Activated T-cell treated with anti-CD3 and anti-CD28 coated beads, Interleukin-2, amount 50 U/mL, for 1 hour (primary cell): Measurements from ENCODE around the gene NRG3.

ENCODE experiments used
- DNase-seq: peaks from one replicate; pipeline ENCODE4 v3.0.0-alpha.2; 2020

Gene NRG3

GRCh38 chr10:82399850-82400249 is 524.9 kb downstream of the NRG3 start:
- DNase-seq: no peak

DNA sequence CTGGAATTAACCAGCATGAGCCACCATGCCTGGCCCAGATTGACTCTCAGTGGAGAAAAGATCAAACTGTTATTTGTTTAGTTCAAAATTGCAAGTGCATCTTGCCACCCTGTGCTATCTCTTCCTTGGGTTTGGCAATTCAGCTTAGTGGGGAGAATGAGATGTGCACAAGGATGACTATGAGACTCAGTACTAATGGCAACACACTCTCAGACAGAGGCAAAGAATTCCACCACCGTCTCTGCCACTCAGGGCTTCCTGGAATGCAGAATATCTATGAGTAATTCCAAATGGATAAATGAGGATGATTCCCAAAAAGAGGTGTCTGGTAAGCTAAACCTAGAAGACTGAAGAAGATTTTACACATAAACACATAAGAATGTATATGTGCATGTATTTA is 525.8 kb downstream of the NRG3 start:
- no peak for DNase-seq

DNA sequence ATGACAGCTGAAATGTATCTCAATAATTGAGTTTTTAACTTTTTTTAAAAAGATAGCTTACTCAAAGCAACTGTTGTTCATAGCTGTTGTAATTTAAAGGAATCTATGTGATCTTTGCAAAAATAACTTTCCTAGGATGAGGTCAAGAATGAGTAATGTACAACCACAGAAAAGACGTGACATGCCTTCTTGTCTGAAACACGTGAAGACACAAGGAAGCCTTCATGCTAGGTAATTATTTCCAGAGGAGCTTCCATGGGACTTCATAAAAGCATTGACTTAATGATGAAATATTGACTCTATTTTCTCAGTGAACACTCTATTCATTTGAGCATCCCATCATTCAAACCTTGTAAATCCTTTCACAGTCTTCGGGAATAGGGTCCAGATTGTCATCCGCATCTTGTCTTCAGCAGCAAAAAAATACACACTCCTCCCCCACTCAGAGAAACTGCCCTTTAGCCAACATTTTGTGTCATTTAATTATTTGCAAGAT is 528.0 kb downstream of the NRG3 start:
- no peak for DNase-seq

GRCh38 chr10:82409671-82410070 is 534.7 kb downstream of the NRG3 start:
- no peak for DNase-seq

GRCh38 chr10:82411416-82411815 is 536.4 kb downstream of the NRG3 start:
- DNase-seq: no peak

DNA sequence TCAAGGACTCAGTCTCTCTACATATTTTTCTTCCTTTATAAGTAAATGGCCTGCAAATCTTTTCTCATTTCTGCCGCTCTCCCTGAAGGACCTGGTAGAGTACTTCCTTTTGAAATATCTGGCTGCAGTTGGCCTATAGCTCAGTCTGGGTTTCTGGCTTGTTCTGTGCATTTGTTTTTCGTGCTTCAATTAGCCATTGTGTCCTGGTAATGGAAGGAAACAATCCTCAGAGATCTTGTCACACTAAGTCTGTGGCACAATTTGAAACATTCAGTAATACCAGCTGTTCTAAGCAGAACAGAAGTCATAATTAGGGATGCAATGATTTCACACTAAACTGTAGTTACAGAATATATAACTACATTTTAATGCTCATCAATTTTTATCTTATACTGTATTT is 545.0 kb downstream of the NRG3 start:
- DNase-seq: no peak

GRCh38 chr10:82429302-82429701 is 554.3 kb downstream of the NRG3 start:
- no peak for DNase-seq

DNA sequence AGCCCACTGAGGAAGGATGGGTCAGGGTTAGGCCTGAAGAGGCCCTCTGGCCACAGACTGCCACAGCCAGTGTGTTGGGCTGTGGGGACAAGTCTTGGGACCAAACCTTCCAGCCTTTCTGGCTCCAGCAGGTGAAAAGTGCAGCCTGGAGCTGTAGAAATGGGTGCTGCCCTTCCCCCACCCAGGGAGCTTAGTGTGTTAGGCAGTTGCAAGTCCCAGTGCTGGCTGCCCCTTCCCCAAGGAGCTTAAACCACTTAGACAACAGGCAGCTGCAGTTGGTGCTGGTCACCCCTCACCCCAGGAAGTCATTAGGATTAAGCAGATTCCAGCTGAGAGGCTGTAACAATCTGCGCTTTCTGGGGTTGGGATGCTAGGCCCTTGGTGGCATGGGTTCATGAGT is 563.3 kb downstream of the NRG3 start:
- DNase-seq: no peak

DNA sequence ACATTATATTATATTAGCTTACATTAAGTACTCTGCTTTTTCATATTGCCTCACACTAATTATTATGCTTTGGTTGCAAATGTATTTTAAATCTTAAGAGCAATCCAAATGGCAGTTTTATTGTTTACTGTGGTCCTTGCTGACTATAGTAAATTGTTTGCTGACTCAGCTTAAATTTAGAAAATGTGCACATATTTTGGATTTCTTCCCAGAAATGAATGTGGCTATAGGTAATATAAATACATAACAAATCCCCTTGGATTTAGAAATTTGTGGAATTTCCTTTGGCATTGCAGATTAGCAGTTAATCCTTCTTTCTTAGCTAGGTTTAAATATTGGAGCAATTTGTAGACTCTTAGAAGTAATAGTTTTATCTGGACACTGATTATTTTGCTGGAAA is 565.8 kb downstream of the NRG3 start:
- no peak for DNase-seq

GRCh38 chr10:82452046-82452445 is 577.1 kb downstream of the NRG3 start:
- no peak for DNase-seq

GRCh38 chr10:82452676-82453075 is 577.7 kb downstream of the NRG3 start:
- DNase-seq: no peak

DNA sequence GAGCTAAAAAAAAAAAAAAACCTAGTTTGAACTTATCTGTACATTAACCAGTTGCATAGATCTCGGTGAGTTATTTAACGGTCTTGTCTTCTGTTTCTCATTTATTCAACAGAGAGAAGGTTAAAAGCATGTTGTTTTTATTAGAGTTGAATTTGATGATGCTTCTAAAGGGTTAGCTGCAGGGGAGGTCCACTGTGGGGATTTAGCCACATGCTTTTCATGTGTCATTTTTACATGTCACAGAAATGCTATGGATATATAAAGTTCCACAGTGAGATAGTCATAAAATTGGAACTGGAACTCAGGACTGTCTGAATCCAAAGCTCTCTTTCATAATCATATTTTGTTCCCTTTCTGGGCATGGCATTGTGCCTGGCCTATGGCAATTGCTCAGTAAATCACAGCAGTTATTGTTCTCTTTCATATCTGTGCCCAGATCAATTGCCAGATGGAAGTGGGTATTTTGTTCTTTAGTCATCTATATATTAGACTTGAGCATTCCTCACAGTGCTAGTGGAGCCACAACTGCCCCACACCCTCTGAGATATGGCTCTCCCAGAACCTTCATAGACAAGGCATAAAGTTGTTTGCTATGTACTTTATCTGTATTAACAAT is 578.8 kb downstream of the NRG3 start:
- no peak for DNase-seq

DNA sequence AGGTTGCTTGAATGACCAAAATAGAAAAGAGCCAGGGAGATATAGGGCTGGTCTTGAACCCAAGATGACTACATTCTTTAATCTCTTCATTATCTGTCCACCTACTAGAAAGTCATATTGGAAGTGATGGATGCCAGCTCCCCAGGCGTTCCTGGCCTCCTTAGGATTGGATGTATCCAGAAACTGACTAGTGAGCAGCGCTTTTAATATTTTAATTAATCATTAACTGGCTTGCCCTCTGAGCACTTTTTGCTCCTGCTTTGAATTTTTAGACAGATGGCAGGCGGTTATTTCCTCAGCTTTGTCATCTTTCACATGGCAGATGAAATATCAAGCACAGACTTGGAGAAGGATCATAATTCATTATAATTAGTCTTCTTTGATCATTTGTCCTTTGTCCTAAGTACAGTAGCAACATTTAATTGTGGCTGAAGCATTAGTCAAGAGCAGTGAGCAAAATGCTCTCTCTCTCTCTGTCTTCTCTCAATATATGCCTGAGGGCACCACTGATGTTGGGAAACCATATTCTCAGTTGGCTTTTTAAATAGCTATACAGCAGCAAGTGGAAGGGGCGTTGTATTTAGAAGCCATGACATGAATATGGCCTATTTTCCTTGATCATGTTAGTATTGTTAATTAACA is 588.0 kb downstream of the NRG3 start:
- no peak for DNase-seq

DNA sequence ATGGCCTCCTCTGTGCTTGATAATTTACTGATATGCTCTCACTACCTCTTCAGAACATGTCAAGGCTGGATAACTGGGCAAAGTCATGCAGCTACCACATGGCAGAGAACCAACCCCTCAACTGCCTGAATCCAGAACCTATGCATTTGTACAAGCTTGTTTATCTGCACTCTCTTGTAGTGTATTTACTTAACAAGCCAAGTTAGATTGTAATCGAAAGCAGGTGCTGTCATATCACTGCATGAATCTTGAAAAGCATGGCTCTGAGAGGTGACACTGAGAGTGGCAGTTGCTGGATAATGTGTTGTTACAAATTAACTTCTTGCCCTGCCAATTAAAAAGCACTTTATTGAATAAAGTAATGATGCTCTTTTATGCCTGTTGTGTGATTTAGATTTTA is 588.6 kb downstream of the NRG3 start:
- no peak for DNase-seq

DNA sequence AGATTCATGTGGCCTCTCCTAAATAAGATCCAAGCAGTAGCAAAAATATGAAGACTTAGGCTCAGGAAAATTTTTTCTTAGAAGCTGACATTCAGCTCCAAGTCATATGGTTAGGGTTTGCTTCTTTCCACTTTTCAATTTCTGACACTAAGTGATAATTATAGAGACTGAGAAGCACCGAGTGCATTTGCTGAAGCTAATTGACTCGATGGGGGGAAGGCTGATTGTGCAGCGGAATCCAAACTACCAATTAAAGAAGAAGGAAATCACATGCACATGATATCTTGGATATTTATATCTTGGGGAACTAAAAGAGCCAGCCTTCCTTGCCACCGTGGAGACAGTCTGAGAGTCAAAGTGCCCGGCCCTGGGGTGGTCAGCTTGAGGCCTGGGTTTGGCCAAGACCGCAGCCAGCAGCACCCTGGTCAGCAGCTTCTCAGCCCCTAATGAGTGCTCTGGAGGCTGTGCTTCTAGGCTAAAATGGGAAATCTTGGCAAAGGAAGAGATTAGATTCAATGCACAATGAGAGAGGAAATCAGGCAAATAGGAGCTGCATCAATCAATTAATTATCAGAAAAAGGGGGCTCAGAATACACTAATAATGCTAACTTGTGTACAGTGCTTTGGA is 589.3 kb downstream of the NRG3 start:
- DNase-seq: no peak

DNA sequence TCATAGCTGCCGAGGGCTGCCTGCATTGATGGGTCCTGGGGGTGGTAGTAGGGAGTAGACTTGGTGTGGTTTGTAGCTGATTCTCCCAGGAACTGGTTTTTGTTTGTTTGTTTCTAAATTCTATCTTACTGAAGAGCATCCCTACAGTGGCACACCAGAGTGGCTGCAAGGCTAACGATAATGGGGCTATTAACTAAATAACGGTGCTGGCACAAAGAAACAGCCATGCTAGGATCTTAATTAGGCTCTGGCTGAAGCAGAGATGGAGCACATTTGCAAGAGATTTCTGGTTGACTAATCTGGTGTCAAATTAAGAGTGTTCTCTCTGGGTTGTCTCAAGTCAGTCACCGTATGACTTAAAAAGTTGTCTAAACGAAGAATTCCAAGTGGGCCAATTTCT is 590.0 kb downstream of the NRG3 start:
- DNase-seq: no peak

- no peak for DNase-seq
These were observed 593.5 kb downstream of the NRG3 start for GRCh38 chr10:82468453-82468852.

DNA sequence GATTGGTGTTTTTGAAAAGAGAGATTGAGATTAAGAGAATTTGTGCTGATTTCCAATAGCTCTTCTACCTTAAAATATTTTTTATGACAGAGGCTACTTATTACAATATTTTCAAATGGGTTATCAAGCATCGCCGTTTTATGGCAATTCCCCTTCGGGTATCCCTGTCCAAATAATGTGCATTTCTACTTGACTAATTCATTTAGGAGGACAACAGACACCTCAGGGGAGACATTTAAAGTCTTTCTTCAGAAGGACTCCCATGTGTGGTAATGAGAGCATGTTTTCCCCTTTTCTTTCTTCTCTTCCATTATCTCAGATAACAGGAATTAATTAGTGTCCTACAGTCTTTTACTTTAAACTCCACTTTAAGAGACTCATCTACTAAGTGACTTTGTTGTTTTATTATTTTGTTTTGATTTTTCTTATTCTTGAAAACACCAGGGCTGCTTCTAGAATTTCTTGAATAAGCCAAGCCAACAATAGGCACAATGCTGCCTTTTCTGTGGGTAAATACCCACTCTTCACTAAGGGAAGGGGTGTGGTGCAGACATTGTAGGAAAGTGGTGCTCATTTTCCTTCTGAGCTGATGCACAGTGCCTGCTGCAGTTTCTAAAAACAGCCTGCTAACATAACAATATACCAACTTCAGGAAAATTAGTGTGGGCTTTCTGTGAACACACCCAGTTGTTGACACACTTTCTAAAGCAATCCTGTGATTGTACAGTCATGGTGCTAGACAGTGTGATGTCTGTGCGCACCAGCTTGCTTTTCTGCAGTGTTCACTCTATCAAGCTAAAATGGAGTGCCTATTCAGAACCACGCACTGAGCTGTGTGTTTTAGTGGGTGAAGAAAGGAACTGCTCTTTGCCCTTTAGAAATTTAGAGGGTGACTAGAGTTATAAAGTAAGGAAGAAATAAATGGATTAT is 597.7 kb downstream of the NRG3 start:
- no peak for DNase-seq

GRCh38 chr10:82477776-82478175 is 602.8 kb downstream of the NRG3 start:
- DNase-seq: no peak

DNA sequence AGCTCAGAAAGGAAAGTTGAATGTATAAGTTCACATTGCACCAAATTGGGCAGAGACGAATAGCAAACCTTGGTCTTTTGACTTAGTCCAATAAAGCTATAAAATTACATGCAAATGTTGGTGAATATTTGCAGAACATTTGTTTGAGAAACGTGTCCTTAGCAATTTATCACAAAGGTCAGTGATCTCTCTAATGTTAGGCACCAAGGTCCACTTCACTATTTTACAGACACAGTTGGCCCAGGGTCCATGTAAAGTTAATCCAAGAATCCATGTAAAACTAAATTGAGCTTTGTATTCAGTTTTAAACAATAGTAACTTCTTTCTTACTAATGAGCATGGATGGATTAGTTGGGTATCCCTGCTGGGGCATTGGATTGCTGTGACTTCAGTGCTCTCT is 617.7 kb downstream of the NRG3 start:
- DNase-seq: no peak

GRCh38 chr10:82496114-82496513 is 621.1 kb downstream of the NRG3 start:
- DNase-seq: no peak

- no peak for DNase-seq
These were observed 622.4 kb downstream of the NRG3 start for GRCh38 chr10:82497439-82497838.

DNA sequence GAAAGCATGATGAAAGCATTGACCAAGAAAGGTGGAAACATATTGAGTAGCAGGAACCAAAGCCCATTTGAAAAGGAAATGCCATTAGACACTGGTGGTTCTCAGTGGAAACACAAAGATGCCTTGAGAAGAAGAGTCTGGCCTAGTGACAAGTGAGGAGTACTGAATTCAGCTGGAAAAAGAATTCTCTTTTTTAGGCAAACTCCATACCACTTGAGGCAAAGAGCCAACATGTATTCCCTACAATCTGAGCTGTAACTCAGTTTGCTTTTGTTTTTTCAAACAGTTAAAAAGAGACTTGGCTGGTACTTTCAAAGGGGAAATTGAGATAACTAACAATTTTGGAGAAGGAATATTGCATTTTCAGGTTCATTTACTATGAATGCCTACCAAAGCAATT is 624.0 kb downstream of the NRG3 start:
- DNase-seq: no peak
